ENCODE results near the gene ATP8B4.
A peak's percentile ranks its signal among the peaks of the same experiment; 100 is the strongest.

Gene ATP8B4

DNA sequence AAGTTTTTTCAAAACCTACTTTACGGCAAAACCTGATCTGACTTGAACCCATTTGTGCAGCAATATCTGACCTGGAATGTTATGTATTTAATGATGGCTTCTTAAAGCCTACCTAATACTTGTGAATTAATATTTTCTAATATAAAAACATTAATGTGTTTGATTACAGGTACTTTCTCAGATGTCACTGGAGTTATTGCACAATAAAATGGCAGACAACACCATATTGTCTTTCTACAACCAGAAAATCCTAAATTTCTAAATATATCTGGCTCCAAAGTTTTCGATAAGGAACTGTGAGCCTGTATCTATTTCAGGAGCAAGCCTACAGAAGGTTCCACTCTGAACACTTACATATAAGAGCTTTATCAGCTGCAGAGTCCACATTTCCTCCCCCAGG lies 184.5 kb downstream of the ATP8B4 start:
- Mint-ChIP-seq H3K4me3 (no peak overlapping the region), H3K4me1 (no peaks in the 10 kb centered on the region), H3K9me3 (peaks cover 5 to 19% of the 10 kb centered on the region in 2 donors), H3K27me3 (peaks cover 19% of the 10 kb centered on the region), H3K27ac (no peak overlapping the region)
- DNase-seq: no peak
- ATAC-seq: no peak

DNA sequence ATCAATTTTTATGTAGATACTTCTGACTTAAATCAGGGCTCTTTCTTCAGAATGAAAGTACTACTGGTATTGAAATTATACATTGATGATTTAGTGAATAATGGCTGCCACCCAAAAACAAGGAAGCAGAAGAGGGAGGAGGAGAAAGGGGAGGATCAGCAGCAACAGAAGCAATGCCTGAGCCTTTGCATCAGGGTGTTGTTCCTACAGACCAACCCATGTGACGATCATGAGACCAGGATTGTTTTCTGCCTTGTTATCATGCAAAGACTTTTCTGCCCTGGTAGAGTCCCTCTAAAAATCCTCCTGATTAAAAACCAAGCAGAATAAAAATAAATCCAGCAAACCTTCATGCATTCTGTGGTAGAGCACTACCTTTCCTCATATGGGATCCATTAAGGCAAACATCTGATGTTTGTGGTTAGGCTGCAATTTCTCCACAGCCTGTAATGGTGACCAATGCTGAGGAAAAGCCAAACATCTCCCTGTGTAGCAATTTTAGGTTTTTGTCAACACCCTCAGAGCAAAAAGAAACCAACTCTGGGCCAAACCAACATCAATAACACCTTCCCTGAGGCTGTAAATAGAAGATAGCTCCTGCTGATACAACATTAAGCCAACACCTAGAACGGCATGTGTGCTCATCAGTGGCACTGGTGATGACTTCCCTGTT lies 191.7 kb downstream of the ATP8B4 start:
- no peak for ATAC-seq
- Mint-ChIP-seq H3K4me3 (no peak overlapping the region), H3K9me3 (no peaks in the 10 kb centered on the region), H3K27ac (no peak overlapping the region), H3K4me1 (no peaks in the 10 kb centered on the region), H3K27me3 (peaks cover 8% of the 10 kb centered on the region)
- DNase-seq: no peak

DNA sequence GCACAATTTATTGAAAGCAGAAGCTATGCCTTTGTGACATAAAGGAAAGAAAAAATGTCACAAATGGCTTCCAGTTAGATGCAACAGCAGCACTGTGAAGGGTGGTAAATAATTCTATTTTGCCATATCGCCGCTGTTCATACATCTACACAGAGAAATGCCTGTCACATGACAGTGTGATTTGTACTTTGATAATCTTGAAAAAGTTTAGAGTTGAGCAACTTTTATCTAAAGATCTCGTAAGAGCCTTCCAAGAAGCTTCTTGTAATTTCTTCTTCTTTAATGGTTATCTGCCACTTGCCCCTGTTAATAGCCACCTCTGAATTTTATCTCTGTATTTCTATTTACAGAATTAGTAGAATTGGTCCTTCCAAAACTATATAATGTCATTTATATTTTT lies 192.3 kb downstream of the ATP8B4 start:
- Mint-ChIP-seq H3K4me1 (no peaks in the 10 kb centered on the region), H3K27me3 (peaks cover 8% of the 10 kb centered on the region), H3K9me3 (no peaks in the 10 kb centered on the region), H3K27ac (no peak overlapping the region), H3K4me3 (no peak overlapping the region)
- no peak for DNase-seq
- no peak for ATAC-seq

DNA sequence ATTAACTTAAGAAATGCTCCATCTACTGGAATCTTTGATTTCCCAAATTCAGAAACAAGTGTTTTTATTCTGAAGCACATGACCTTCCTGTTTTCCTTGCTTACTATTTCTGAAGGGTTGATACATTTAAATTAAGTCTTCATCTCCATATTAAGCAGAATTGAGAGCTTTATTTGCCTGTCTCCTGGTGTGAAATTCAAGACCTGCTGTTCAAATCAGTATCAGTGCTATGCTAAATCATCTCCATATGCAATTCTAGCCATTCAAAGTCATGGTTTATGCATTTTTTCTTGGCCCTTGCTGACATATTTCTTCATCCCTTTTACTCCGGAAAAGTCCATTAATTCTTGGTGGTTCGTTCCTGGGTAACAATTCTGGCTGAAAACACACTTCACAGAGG lies 195.4 kb downstream of the ATP8B4 start:
- Mint-ChIP-seq H3K4me1 (no peaks in the 10 kb centered on the region), H3K4me3 (no peak overlapping the region), H3K27me3 (peaks cover 8% of the 10 kb centered on the region), H3K27ac (no peak overlapping the region), H3K9me3 (no peaks in the 10 kb centered on the region)
- ATAC-seq (no peak), DNase-seq (no peak)

DNA sequence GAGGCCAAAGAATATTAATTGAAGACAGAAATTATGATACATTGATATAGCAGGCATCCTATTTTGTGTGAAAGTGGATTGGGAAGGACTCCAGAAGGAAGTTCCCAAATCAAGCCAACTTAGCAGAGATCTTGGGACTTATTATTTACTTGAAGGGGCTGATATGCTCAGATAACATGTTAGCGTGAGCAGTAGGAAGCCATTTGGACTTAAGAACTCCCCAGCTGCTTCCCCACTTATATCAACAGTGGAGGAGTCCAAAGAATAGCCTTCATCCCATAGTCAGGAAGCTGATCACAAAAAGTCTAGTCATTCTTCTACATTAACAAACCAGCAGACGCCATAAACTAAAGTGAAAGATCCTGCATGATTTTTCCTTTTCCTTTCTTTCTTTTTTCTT lies 200.0 kb downstream of the ATP8B4 start:
- ATAC-seq: no peak
- no peaks in the 10 kb centered on the region for H3K4me1 Mint-ChIP-seq
- peak overlapping the region in 1 of 2 donors; percentile 43 for H3K27ac Mint-ChIP-seq
- no peaks in the 10 kb centered on the region for H3K27me3 Mint-ChIP-seq
- H3K4me3 Mint-ChIP-seq: no peak overlapping the region
- no peak for DNase-seq
- H3K9me3 Mint-ChIP-seq: no peaks in the 10 kb centered on the region

DNA sequence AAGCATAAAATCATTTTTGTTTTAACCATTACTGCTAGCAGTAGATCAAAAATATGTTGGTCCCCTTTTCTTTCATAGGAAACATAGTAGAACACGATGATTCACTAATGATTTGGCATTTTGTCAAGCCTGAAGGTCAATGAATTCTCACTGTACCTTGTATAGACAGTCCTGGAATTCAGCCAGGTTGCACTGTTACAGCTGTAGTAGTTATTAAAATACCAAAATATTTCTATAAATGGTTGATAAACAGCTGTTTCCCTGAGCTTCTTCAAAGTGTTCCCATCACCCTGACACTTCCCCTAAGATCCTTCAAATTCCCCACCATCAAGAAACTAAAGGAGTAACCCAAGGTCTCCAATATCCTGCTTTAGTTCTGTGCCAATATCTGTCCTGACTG lies 200.9 kb downstream of the ATP8B4 start:
- no peak for DNase-seq
- Mint-ChIP-seq H3K9me3 (no peaks in the 10 kb centered on the region), H3K4me1 (no peaks in the 10 kb centered on the region), H3K4me3 (no peak overlapping the region), H3K27me3 (no peaks in the 10 kb centered on the region), H3K27ac (no peak overlapping the region)
- ATAC-seq: no peak

DNA sequence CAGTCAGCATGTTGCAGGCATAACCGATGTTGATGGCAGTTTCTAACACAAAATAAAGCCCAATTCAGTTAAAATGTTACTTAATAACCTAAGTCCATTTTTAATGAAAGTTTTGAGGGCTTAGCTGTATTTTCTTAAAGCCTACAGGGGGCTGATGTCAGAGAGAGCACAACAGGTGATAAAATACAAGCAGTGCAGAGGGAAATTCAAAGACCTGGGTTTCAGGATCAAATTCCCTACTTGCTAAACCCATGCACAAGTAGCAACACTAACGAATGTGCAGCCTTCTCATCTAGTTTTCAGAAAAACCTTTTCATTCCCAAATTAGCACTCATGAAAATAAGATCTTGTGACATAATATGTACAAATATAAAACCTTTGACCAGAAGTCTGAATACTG lies 202.0 kb downstream of the ATP8B4 start:
- no peak for ATAC-seq

DNA sequence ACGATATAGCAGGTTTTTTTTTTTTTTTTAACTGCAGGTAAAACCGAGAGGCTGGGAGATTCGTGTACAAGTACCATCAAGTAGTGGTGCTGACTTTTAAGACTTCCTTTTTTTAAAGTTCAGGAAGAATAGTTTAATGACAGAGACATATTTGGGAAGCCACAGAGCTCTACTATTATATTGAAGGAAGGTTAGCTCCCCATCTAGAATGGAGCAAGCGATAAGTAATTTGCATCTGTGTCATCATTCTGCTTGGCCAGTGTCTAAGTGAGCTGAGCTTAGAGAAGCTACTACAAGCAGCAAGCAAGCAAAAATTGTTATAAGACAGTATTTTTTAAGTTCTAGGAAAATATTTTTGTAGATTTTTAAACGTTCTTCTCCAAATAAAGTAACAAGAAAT lies 203.2 kb downstream of the ATP8B4 start:
- Mint-ChIP-seq H3K27me3 (no peaks in the 10 kb centered on the region), H3K4me3 (no peak overlapping the region), H3K4me1 (no peaks in the 10 kb centered on the region), H3K27ac (no peak overlapping the region), H3K9me3 (peaks cover 0 to 7% of the 10 kb centered on the region in 2 donors)
- ATAC-seq: no peak
- DNase-seq: no peak

More for the DNA sequence above, 202.0 kb downstream of the ATP8B4 start:
- H3K27me3 Mint-ChIP-seq: no peaks in the 10 kb centered on the region
- no peak for DNase-seq
- no peaks in the 10 kb centered on the region for H3K4me1 Mint-ChIP-seq
- H3K4me3 Mint-ChIP-seq: no peak overlapping the region
- H3K27ac Mint-ChIP-seq: no peak overlapping the region
- H3K9me3 Mint-ChIP-seq: peaks cover 0 to 2% of the 10 kb centered on the region in 2 donors

DNA sequence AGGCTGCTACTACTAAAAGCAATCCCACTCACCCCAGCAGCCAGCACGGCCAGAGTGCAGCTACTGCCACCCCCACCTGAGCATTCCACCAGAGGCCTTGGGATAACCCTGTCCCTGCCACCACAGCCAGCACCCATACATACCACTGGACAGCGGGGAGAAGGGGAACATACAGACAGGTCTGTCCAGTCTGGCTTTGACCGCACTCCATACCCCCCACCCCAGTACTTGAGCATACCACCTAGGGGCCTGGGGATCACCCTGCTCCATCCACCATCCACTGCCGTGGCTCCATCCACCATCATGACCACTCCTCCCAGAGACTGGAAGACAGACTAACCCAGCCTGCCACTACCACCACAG lies 210.1 kb downstream of the ATP8B4 start:
- Mint-ChIP-seq H3K4me1 (no peaks in the 10 kb centered on the region), H3K4me3 (no peak overlapping the region), H3K27ac (no peak overlapping the region), H3K27me3 (peaks cover 23% of the 10 kb centered on the region), H3K9me3 (peaks cover 16 to 18% of the 10 kb centered on the region in 2 donors)
- DNase-seq: no peak
- no peak for ATAC-seq

DNA sequence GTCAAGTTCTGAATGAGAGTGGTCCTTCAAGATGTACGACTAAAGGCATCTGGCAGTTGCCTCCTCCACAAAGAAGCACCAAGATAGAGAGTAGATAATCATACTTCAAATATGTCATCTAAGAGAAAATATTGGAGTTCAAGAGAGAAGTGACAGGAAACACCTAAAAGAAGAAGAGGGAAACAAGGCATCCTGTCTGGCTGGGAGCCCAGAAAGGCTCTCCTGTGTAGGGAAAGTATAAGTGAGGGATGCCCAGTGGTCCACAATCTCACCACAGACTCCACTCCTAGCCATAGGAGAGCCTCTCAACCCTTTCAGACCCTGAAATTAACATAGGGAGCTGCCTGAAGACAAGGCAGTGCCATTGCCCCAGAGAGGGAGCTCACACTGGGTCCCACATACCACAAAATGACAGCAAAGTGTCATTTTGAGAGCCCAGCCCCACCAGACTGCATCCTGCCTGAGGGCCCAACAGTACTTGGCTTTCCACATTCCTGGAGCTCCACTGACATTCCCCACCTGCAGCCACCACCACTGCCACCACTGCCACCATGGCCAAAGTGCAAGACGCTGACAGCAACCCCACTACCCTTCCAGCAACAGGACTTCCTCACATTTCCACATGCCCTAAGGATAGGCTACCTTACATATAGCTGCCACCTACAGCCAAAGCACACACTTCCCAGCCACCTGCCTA lies 210.6 kb downstream of the ATP8B4 start:
- Mint-ChIP-seq H3K9me3 (peaks cover 16 to 18% of the 10 kb centered on the region in 2 donors), H3K4me1 (no peaks in the 10 kb centered on the region), H3K27me3 (peaks cover 28% of the 10 kb centered on the region), H3K27ac (no peak overlapping the region), H3K4me3 (no peak overlapping the region)
- DNase-seq: no peak
- ATAC-seq: no peak

DNA sequence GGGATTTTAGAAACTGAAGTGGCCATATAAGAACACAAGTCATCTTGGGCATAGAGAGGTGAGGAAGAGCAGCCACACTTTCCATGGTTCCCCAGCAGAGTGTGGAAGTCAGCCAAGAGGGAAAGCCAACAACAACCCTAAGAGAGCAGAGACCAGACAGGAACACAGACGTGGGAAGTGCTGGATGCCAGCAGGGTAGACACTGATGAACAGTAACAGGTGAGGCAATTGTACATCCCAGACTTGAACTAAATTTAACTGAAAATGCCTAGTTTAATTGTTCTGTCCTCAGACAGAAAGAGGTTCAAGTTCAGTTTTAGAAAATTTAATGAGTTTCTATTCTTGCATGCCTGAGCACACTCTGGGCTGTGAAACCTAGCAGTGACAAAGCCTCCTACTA lies 212.1 kb downstream of the ATP8B4 start:
- H3K27ac Mint-ChIP-seq: no peak overlapping the region
- H3K4me1 Mint-ChIP-seq: no peaks in the 10 kb centered on the region
- no peak overlapping the region for H3K4me3 Mint-ChIP-seq
- no peak for DNase-seq
- H3K9me3 Mint-ChIP-seq: peaks cover 16% of the 10 kb centered on the region in 2 donors
- no peak for ATAC-seq
- peaks cover 31% of the 10 kb centered on the region for H3K27me3 Mint-ChIP-seq

DNA sequence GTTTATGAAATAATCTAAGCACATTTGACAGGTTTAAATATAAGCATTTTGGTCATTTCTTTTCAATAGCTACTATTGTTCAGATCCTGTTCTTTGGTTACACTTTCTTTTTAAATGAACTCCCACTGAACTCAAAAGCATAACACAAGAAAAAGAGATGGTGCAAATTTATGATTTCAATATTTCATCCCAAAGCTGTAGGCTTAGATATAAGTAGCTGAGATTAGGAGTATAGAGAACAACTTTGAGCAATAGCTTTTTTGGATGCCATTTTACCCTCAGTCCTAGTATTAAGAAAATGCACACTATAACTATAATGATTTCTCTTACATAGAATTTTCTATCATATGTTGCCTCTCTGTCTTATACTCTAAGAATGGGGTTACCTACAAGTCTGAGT lies 213.8 kb downstream of the ATP8B4 start:
- H3K4me3 Mint-ChIP-seq: no peak overlapping the region
- H3K4me1 Mint-ChIP-seq: no peaks in the 10 kb centered on the region
- H3K27ac Mint-ChIP-seq: no peak overlapping the region
- ATAC-seq (no peak), DNase-seq (no peak)
- peaks cover 31% of the 10 kb centered on the region for H3K27me3 Mint-ChIP-seq
- H3K9me3 Mint-ChIP-seq: peaks cover 8 to 16% of the 10 kb centered on the region in 2 donors

DNA sequence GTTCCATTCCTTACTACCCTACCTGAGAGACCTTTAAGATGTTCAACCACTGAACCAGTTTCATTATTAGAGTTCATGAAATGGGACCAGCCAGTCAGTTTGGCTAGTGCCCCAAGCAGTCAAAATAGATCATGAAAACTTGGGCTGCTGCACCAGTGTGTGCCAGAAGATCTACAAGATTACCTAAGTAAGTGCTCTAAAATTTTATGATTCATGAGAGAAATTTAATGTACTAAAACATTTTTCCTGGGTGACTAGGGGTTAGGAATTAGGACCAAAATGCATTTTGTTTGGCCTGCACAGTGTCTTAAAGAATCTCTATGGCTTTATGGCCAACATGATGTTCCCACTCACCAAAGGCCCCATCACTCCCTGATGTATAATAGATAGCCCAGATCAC lies 214.7 kb downstream of the ATP8B4 start:
- no peak overlapping the region for H3K4me3 Mint-ChIP-seq
- H3K27ac Mint-ChIP-seq: no peak overlapping the region
- DNase-seq (no peak), ATAC-seq (no peak)
- peaks cover 30% of the 10 kb centered on the region for H3K27me3 Mint-ChIP-seq
- H3K9me3 Mint-ChIP-seq: peaks cover 0 to 7% of the 10 kb centered on the region in 2 donors
- H3K4me1 Mint-ChIP-seq: no peaks in the 10 kb centered on the region

DNA sequence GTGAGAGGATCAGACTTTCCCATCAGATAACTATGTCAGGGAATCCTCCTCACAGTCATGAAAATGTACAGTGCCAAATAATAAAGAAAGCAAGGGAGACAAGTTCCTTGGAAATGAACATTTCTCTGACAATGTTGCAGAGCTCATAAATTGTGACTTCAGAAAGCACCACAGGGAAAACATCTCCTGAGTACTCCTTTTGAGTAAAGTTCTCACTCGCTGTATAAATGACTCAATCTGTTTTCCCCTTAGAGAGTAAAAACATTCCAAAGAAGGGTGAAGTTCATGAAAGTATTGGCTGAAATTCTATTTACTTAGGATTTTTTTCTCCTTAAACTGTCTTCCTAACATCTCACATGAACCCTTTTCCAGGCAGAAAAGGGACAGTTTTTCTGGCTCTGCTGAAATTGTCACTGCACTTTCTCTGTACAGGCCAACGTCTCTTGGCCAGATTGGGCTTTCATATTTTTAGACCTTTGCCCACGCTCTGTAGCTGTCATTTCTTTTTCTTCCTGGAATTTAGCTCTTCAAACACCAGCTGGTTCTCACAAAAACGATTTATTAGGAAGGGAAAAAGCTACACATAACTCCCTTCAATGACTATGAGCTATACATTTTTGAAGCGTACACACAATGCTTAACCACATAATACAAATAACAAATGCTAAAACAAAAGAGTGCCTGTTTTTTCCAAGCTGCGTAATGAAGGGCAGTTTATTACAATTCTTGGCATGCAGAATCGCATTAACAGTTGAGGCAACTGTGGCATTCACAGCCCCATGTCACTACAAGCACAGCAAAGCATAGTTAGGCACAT lies 216.1 kb downstream of the ATP8B4 start:
- no peak for DNase-seq
- H3K27me3 Mint-ChIP-seq: peaks cover 24% of the 10 kb centered on the region
- H3K4me1 Mint-ChIP-seq: no peaks in the 10 kb centered on the region
- H3K9me3 Mint-ChIP-seq: no peaks in the 10 kb centered on the region
- no peak overlapping the region for H3K27ac Mint-ChIP-seq
- ATAC-seq: no peak
- no peak overlapping the region for H3K4me3 Mint-ChIP-seq

DNA sequence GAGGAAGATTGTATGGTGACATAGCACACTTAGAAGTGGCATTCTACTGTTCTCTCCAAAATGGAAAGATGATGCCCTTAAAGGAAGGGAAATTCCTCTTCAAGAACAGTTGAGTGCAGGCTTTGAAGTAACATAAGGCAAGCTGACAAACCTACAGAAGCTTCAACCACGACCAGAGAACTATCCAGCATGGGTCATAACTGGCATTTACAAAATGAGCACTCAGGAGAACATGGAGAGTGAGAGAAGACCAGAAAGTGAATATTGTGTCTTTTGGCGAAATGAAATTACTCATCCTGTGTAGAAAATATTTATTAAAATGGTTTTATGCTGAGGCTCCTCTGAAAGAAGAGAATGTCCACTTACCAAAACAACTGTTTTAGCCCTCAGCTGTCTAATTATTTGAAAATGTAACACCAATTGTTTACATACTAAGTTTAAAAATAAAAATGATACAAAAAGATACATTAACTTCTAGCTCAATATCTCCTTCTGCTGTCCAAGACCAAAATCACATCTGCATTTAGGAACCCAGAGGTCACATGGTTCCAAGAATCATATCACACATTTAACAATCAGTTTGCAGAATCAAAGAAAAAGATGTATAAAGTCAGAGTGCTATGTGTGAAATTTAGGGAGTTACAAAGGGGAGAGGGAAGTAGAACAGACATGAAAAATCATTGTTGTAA lies 216.9 kb downstream of the ATP8B4 start:
- H3K4me3 Mint-ChIP-seq: no peak overlapping the region
- DNase-seq: no peak
- H3K27ac Mint-ChIP-seq: no peak overlapping the region
- no peak for ATAC-seq
- no peaks in the 10 kb centered on the region for H3K9me3 Mint-ChIP-seq
- no peaks in the 10 kb centered on the region for H3K4me1 Mint-ChIP-seq
- peaks cover 24% of the 10 kb centered on the region for H3K27me3 Mint-ChIP-seq

DNA sequence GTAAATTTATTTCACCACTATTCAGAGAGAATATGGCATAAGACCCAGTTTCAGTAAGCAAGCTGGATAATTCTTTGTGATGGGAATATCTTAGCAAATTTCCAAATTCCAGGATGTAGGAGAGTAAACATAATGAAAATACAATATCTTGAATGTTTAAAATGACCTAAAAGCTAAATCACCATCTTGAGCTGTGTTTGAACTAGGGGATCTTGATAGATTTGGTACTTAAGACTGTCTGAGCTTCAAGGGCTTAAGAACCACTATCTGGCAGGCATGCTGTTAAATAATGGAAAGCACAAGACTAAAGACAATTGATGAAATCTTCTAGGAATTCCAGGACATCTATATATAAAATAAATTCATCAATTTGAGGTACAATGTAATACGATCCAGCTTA lies 217.7 kb downstream of the ATP8B4 start:
- H3K4me3 Mint-ChIP-seq: no peak overlapping the region
- no peaks in the 10 kb centered on the region for H3K4me1 Mint-ChIP-seq
- DNase-seq (no peak), ATAC-seq (no peak)
- H3K27me3 Mint-ChIP-seq: peaks cover 18% of the 10 kb centered on the region
- H3K9me3 Mint-ChIP-seq: no peaks in the 10 kb centered on the region
- H3K27ac Mint-ChIP-seq: no peak overlapping the region
